GM19043 (cell line): ENCODE data around the gene NFIB.

Experiments used
- ATAC-seq: cut with Tn5 transposase; IDR thresholded peaks from one replicate; pipeline ENCODE4 v1.9.1; 2021; ENCODE audit warnings: low read depth; ENCODE audit not compliant: unreplicated experiment

Gene NFIB

DNA sequence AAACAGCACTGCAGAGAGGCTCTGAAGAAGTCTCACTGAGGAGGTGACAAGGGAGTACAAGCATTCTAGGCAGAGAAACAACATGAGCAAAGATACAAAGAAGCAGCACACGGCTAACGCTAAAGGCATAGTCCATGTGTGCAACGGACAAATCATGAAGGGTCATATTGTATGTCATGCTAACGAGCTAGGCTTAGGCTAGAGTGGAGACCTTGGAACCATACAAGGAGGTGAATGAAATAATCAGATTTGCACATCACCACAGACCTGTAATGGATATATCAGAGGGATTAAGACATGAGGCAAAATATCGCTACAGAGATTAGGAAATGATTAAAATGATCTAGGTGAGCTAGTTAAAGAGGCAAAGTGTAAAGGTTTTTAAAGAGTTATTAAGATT, 145.6 kb downstream of the NFIB start:
- ATAC-seq = no peak

DNA sequence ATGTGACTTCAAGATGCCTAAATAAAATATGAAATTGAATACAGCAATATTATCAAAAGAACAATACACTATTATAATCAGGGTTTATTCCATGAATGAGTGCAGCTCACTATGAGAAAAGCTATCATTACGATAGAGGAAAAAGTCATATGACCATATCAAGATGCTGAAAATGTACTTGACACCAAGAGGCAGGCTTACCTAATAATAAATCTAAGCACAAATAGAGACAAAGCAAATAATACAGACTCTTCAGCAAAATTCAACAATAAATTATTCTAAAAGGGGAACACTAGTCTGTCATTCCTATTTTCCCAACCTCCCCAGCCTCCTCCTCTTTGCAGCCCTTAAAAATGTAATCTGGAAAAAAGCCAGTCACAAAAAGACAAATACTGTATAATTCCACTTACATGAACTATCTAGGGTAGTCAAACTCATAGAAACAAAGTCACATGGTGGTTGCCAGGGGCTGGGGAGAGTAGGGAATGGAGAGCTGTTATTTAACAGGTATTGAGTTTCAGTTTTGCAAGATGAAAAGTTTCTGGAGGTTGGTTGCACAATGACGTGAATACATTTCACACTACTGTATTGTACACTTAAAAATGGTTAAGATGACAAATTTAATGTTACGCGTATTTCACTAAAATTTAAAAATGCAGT, 148.4 kb downstream of the NFIB start:
- no peak for ATAC-seq

- ATAC-seq = no peak
These were observed 149.0 kb downstream of the NFIB start for GRCh38 chr9:14164908-14165307.

- ATAC-seq = no peak
These were observed 154.3 kb downstream of the NFIB start for GRCh38 chr9:14159440-14160216.

- ATAC-seq = no peak
These were observed 155.0 kb downstream of the NFIB start for GRCh38 chr9:14158916-14159315.

GRCh38 chr9:14158136-14158813, 155.7 kb downstream of the NFIB start:
- no peak for ATAC-seq

DNA sequence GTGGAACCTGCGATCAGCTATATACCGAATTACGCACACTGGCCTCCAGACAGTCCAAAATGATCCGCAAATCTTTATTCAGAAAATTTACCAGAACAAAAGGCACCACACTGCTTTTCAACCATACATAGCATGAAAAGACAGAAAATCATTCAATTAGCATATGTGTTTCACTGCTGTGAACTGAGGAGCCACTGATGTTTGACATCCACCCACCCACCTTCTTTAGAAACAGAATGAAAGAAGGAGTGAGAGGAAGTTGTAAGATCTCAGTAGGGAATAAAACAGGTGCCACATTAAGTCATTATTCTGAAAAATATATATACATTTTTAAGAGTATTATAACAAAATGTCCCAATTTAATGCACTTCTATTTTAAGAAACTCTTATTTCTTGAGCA, 156.8 kb downstream of the NFIB start:
- no peak for ATAC-seq

DNA sequence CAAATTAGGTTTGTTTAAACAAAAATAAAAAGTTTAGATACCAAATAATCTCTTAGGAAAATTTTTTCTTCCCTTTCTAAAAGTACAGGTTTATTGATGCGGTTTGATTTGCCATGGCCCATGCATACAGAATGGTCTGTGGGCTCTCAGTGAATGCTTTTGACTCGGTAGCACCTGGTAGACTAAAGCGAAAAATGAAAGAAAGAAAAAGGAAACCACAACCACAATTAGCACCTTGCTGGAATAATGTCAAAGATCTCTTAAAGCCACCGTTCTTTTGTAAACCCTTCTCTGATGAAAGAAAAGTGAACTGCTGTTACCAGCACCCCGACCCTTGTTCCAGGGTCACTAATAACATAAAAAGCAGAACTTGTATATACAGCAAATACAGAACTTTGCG, 157.9 kb downstream of the NFIB start:
- peak; percentile 93 for ATAC-seq

- ATAC-seq = no peak
These were observed 158.7 kb downstream of the NFIB start for GRCh38 chr9:14155237-14155636.

DNA sequence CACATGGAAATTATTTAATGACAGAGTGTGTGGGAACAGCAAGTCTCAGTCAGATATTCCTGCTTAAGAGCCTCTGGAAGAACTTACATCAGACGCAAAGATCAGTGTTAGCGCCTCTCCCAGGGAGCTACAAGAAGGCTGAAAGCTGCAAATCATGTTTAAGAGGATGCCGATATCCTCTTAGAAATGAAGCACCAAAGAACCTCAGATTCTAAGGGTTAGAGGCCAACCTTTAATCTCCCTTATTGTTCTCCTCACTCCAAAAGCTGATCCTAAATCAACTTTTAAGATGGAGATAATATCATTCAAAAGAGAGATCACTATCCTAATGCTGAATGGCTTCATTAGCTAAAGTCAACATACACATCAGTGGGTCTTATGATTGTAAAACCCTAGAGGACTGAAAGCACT, 160.6 kb downstream of the NFIB start:
- ATAC-seq = no peak

DNA sequence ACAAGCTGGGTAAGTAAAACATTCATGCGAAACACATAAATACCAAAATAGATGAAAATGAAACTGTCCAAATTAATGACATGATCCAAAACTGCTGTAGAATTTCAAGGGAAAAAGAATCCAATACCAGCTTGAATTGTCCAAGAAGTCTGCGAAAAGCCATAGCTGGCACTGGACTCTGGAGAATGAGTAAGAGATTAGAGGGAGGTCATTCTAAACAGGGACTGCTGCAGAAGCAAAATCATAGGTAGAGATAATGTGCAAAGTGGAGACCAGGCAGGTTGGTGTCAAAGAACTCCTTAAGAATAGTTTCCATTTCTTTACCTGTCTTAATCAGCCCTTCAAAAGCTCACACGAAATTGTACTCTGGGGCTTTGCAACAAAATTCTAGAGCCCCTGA, 162.5 kb downstream of the NFIB start:
- no peak for ATAC-seq

DNA sequence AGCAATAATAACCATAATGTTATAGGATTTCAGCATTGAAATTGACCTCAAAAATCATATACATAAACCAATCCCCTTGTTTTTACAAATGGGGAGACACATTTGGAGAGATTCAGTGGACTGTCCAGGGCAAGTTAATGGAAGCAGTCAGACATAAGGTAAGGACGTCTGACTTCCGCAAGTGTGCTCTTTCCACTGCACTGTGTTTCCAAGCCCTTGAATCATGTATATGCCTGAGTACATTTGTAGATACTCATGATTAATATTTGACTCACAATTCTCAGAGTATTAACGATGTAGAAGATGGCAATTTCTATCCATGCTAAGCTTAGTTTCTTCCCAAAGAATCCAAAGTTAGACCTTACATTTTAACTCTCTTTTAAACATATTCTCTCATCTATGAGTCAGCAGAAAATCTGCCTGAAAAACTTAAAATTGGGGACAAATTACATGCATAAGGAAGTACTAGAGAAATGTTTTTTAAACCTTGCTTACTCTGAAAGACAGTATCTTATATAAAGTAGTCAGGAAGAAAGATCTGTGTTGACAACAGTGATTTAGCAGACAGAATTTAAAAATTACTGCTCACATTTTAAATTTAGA, 165.3 kb downstream of the NFIB start:
- ATAC-seq = no peak

DNA sequence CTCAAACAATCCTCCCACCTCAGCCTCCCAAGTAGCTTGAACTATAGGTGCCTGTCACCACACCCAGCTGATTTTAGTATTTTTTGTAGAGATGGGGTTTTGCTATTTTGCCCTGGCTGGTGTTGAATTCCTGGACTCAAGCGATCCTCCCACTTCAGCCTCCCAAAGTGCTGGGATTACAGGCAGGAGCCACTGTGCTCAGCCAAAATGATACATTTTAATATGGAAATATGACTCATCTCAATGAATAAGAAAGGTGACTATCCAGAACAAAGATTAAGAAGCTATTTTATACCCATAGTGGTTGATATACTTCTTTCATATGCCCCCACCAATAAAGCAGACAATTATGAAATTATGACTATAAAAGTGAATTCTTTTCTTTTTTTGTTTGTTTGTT, 166.2 kb downstream of the NFIB start:
- ATAC-seq = no peak

GRCh38 chr9:14146201-14146874, 167.6 kb downstream of the NFIB start:
- ATAC-seq = no peak

DNA sequence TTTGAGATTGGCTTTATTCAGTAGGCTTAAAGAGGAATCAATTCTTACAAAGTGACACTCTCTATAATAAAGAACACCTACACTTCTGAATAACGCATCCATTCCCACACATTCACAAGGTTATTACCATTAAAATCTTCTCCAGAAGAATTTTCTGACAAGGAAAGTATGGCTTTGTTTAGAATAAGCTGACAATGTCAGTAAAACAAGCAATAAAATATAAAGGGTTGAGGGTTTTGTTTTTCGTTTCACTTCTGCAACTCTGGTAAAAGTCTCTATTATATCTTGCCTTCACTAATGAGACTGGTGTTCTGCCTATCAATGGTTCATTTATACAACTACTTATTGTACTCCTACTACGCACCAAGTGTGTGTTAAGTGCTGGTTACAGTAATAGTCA, 169.7 kb downstream of the NFIB start:
- ATAC-seq = no peak

- ATAC-seq = no peak
These were observed 172.2 kb downstream of the NFIB start for GRCh38 chr9:14141699-14142098.

- no peak for ATAC-seq
These were observed 173.7 kb downstream of the NFIB start for GRCh38 chr9:14140096-14140697.

GRCh38 chr9:14139287-14139686, 174.7 kb downstream of the NFIB start:
- ATAC-seq = no peak

GRCh38 chr9:14136646-14137370, 177.1 kb downstream of the NFIB start:
- ATAC-seq = no peak
